Coronary artery (tissue), 2 donors: ENCODE results near the gene EYA2.
"Not testable (repeated sequence)": the region's sequence is repeated elsewhere in the genome, so short reads cannot be mapped to it uniquely, and the experiment has no call there.

ENCODE experiments used
- DNase-seq: peaks from one replicate; pipeline ENCODE4 v3.0.0-alpha.2; 2017; ENCODE audit warnings: low spot score
- H3K27ac ChIP-seq, 2 donors: fragments of 200-600 bp; sonication (generic); one replicate each; pipeline ENCODE4 v1.5.1; 2016 to 2019
- H3K4me3 ChIP-seq: fragments of 200-600 bp; sonication (generic); 2 replicates; pipeline ENCODE4 v1.5.1; 2016; ENCODE audit warnings: mild to moderate bottlenecking, moderate library complexity
- TF ChIP-seq, protein P1 (sequence below): fragments of 200-600 bp; sonication (generic); IDR thresholded peaks from one replicate; pipeline ENCODE4 v1.5.1; 2019; ENCODE audit warnings: antibody characterized with exemption

Gene EYA2

DNA sequence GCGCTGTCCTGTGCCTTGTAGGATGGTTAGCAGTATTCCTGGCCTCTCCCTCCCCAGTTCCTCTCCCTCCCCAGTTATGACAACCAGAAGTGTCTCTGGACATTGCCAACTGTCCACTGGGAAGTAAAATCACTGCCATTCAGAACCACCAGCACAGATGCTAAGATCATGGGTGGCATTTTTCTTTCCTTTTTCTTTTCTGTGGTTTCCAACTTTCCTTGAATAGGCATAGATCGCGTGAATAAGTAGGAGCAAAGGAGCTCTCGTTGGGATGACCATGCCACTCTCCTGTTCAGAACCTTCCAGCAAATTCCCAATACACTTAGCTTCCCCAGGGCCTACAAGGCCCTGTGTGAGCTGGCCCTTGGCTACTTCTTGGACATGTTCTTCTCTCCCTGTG, 59.0 kb downstream of the EYA2 start:
- TF ChIP-seq, protein P1, sequence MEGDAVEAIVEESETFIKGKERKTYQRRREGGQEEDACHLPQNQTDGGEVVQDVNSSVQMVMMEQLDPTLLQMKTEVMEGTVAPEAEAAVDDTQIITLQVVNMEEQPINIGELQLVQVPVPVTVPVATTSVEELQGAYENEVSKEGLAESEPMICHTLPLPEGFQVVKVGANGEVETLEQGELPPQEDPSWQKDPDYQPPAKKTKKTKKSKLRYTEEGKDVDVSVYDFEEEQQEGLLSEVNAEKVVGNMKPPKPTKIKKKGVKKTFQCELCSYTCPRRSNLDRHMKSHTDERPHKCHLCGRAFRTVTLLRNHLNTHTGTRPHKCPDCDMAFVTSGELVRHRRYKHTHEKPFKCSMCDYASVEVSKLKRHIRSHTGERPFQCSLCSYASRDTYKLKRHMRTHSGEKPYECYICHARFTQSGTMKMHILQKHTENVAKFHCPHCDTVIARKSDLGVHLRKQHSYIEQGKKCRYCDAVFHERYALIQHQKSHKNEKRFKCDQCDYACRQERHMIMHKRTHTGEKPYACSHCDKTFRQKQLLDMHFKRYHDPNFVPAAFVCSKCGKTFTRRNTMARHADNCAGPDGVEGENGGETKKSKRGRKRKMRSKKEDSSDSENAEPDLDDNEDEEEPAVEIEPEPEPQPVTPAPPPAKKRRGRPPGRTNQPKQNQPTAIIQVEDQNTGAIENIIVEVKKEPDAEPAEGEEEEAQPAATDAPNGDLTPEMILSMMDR: no peak
- Histone ChIP-seq H3K27ac (no peak overlapping the region), H3K4me3 (no peak overlapping the region)
- no peak for DNase-seq

DNA sequence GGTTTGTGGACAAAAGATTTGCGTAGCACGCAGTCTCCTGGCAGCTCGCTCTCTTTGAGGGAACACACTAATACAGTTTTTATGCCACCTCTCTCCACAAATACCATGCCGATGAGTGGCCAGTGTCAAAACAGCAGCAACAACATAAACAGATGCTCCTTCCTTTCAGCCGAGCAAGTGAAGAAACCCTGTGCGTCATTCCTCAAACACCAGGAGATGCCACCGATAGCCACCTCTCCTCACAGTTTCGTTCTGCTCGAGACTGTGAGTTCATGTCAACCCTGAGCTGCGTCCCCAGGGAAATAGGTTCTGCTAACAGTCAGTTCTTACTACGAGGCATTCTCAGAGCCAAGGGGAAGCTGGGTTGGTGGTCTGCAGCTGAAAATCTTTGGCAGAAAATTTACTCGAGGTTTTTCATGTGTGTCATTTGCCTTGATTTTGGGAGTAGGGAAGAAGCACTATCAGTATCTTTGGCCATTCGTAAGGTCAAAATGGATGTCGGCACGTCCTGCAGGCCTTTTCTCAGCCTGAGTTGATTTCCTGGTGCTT, 59.9 kb downstream of the EYA2 start:
- H3K27ac ChIP-seq: no peak overlapping the region
- DNase-seq: no peak
- TF ChIP-seq, protein P1: no peak

GRCh38 chr20:46955601-46956556, 61.2 kb downstream of the EYA2 start:
- H3K4me3 ChIP-seq: no peak overlapping the region
- no peak overlapping the region for H3K27ac ChIP-seq
- no peak for DNase-seq
- TF ChIP-seq, protein P1: no peak

More for the DNA sequence above, 59.9 kb downstream of the EYA2 start:
- no peak overlapping the region for H3K4me3 ChIP-seq

GRCh38 chr20:46959081-46959692, 64.5 kb downstream of the EYA2 start:
- no peak overlapping the region for H3K4me3 ChIP-seq
- DNase-seq: no peak
- TF ChIP-seq, protein P1: no peak
- H3K27ac ChIP-seq: no peak overlapping the region

DNA sequence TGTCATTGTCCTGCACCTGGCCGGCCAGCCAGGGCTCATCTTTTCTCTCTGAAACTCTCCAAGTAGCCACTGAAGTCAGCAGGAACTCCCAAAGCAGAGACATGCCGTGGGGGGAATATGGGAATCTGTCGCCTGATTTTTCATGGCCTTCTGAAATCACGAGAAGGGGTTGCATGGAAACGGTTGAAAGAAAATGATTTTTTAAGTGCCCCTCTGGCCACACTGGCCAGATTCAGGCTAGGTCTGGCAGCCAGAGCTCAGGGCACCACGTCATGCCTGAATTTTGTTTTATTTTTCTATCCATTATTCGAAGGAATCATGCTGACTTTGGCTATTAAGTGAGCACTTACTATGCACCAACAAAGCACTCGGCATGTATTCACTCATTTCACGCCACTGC, 65.2 kb downstream of the EYA2 start:
- Histone ChIP-seq H3K4me3 (no peak overlapping the region), H3K27ac (no peak overlapping the region)
- TF ChIP-seq, protein P1: no peak
- no peak for DNase-seq

GRCh38 chr20:46960536-46960935, 65.9 kb downstream of the EYA2 start:
- Histone ChIP-seq H3K27ac (no peak overlapping the region), H3K4me3 (no peak overlapping the region)
- no peak for DNase-seq
- TF ChIP-seq, protein P1: no peak

- DNase-seq, H3K27ac ChIP-seq, H3K4me3 ChIP-seq: not testable (repeated sequence)
Measured at GRCh38 chr20:46961968-46962367, 67.3 kb downstream of the EYA2 start.
